RWPE2 (cell line): ENCODE data around the gene TFPI.

Experiments
- ATAC-seq: fragments of 200-7000 bp; cut with Tn5 transposase; 3 replicates; pipeline ENCODE4 v1.9.1; 2021; ENCODE audit warnings: low read depth
- DNase-seq: peaks from one replicate; pipeline ENCODE4 v3.0.0-alpha.2; 2020; ENCODE audit warnings: low spot score
- H3K27ac ChIP-seq: fragments of 450-650 bp; 2 replicates; pipeline ENCODE4 v1.5.1; 2017; ENCODE audit warnings: mild to moderate bottlenecking; ENCODE audit not compliant: poor library complexity, severe bottlenecking
- H3K27me3 ChIP-seq: fragments of 250-450 bp; sonication (Bioruptor Pico); 2 replicates; pipeline ENCODE4 v1.5.1; 2021; ENCODE audit warnings: mild to moderate bottlenecking, moderate library complexity; ENCODE audit not compliant: insufficient read depth, poor library complexity, severe bottlenecking
- H3K36me3 ChIP-seq: fragments of 250-450 bp; sonication (Bioruptor Pico); 2 replicates; pipeline ENCODE4 v1.5.1; 2020; ENCODE audit warnings: low read depth, mild to moderate bottlenecking, moderate library complexity
- H3K4me1 ChIP-seq: fragments of 250-450 bp; sonication (Bioruptor Pico); 2 replicates; pipeline ENCODE4 v1.5.1; 2021; ENCODE audit warnings: mild to moderate bottlenecking, moderate library complexity; ENCODE audit not compliant: insufficient read depth, poor library complexity, severe bottlenecking
- H3K4me3 ChIP-seq: fragments of 250-450 bp; sonication (Bioruptor Pico); 2 replicates; pipeline ENCODE4 v1.5.1; 2021; ENCODE audit warnings: mild to moderate bottlenecking, moderate library complexity; ENCODE audit not compliant: severe bottlenecking
- H3K9me3 ChIP-seq: fragments of 250-450 bp; sonication (Bioruptor Pico); 2 replicates; pipeline ENCODE4 v1.5.1; 2021; ENCODE audit warnings: mild to moderate bottlenecking, moderate library complexity; ENCODE audit not compliant: severe bottlenecking
- TF ChIP-seq, protein P1 (sequence below): fragments of 450-650 bp; IDR thresholded peaks from one replicate; pipeline ENCODE4 v1.5.1; 2017; ENCODE audit warnings: mild to moderate bottlenecking, moderate library complexity; ENCODE audit not compliant: poor library complexity, severe bottlenecking

TFPI gene

DNA sequence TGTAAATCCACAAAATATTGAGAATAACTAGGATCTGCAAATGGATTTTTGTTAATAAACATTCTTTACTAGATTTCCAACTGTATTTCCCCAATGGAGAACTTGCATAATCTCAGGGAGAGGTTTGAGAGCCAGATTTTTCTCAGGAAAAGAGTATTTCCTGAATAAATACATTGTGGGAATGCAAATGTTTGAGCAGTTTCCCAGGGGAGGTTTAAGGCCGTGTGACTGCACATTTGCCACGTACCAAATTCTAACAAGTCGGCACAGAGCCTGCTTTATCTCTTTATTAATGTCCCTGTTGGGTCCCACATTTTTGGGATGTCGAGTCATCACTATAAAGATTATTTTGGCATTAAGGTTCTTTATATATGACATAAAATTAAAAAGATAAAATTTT is 27.0 kb downstream of the TFPI start:
- H3K4me1 ChIP-seq, result peaks cover 42% of the 10 kb centered on the region
- H3K27ac ChIP-seq, result no peak overlapping the region
- no peak for DNase-seq
- TF ChIP-seq, protein P1, sequence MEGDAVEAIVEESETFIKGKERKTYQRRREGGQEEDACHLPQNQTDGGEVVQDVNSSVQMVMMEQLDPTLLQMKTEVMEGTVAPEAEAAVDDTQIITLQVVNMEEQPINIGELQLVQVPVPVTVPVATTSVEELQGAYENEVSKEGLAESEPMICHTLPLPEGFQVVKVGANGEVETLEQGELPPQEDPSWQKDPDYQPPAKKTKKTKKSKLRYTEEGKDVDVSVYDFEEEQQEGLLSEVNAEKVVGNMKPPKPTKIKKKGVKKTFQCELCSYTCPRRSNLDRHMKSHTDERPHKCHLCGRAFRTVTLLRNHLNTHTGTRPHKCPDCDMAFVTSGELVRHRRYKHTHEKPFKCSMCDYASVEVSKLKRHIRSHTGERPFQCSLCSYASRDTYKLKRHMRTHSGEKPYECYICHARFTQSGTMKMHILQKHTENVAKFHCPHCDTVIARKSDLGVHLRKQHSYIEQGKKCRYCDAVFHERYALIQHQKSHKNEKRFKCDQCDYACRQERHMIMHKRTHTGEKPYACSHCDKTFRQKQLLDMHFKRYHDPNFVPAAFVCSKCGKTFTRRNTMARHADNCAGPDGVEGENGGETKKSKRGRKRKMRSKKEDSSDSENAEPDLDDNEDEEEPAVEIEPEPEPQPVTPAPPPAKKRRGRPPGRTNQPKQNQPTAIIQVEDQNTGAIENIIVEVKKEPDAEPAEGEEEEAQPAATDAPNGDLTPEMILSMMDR, result no peak
- no peaks in the 10 kb centered on the region for H3K9me3 ChIP-seq
- H3K4me3 ChIP-seq, result no peak overlapping the region
- H3K27me3 ChIP-seq, result no peaks in the 10 kb centered on the region
- no peak for ATAC-seq
- H3K36me3 ChIP-seq, result no peaks in the 10 kb centered on the region; the same call in 1 of the 2 replicates

DNA sequence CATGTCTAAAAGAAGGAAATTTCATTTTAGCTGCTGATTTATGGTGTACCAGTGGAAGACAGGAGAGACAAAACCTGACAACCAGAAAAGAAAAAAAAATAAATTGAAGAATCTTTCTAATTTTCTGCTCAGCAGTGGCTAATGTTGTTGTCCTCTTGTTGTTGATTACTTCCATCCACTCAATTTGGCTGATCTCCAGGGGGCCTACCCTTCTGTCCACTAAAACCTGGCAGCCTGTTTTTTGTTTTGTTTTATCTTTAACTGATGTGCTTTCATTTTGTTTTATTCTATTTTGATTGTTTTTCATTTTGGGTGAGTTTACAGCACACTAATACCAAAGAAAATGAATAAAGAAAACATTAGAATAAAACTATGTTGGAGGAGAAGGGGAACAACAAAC is 27.4 kb downstream of the TFPI start:
- H3K27ac ChIP-seq, result no peak overlapping the region
- DNase-seq, result no peak
- peaks cover 42% of the 10 kb centered on the region for H3K4me1 ChIP-seq
- H3K4me3 ChIP-seq, result no peak overlapping the region
- TF ChIP-seq, protein P1, result no peak
- no peak for ATAC-seq
- no peaks in the 10 kb centered on the region; the same call in 1 of the 2 replicates for H3K36me3 ChIP-seq
- no peaks in the 10 kb centered on the region for H3K27me3 ChIP-seq
- H3K9me3 ChIP-seq, result no peaks in the 10 kb centered on the region

DNA sequence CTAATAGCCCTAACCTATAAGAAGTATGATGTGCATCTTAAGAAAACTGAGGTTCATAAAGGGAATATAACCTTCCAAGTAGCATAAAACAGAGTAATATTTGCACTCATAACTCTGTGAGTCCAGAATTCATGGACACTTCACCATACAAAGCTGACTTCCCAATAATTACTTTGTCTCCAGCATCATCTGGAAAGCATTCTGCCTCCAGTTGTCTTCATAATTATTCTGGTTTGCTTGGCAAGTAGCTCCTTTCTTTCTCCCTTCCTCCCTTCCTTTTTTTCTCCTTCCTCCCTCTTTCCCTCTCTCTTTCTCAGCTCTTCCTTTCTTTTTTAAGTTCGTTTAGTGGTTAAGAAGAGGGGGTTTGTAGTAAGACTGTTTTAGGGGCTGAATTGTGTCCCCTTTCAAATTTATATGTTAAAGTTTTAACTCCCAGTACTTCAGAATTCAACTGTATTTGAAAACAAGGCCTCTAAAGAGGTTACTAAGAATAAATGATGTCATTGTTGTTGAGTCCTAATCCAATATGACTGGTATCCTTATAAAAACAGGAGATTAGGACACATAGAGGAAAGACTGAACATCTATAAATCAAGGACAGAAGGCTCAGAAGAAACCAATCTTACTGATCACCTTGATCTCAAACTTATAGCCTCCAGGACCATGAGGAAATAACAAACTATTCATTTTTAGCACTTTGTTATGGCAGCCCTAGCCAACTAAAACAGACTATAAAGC is 28.9 kb downstream of the TFPI start:
- H3K36me3 ChIP-seq, result no peaks in the 10 kb centered on the region; the same call in 1 of the 2 replicates
- no peak overlapping the region for H3K27ac ChIP-seq
- no peak for ATAC-seq
- TF ChIP-seq, protein P1, result no peak
- H3K27me3 ChIP-seq, result no peaks in the 10 kb centered on the region
- H3K4me1 ChIP-seq, result peaks cover 32% of the 10 kb centered on the region
- no peak for DNase-seq
- no peaks in the 10 kb centered on the region for H3K9me3 ChIP-seq
- no peak overlapping the region for H3K4me3 ChIP-seq

DNA sequence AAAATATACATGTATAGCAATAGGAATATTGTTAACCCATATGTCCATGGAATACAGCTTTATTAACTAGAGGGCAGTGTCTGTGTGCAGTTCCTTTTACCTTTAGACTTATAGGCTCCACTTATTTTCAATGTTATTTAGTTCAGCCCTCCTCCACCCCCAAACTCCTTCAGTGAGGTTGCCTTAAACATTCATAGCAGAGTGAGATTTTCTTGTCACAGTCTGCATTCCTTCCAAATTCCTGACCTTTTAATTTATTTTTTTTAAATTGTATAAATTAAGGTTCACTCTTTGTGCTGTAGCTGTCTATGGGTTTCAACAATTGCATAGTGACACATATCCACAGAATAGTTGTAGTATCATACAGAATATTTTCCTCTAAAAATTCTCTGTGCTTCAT is 30.9 kb downstream of the TFPI start:
- H3K9me3 ChIP-seq, result no peaks in the 10 kb centered on the region
- DNase-seq, result no peak
- no peak overlapping the region for H3K4me3 ChIP-seq
- H3K27ac ChIP-seq, result no peak overlapping the region
- TF ChIP-seq, protein P1, result no peak
- no peaks in the 10 kb centered on the region for H3K36me3 ChIP-seq
- ATAC-seq, result no peak
- peaks cover 20% of the 10 kb centered on the region for H3K4me1 ChIP-seq
- H3K27me3 ChIP-seq, result no peaks in the 10 kb centered on the region

DNA sequence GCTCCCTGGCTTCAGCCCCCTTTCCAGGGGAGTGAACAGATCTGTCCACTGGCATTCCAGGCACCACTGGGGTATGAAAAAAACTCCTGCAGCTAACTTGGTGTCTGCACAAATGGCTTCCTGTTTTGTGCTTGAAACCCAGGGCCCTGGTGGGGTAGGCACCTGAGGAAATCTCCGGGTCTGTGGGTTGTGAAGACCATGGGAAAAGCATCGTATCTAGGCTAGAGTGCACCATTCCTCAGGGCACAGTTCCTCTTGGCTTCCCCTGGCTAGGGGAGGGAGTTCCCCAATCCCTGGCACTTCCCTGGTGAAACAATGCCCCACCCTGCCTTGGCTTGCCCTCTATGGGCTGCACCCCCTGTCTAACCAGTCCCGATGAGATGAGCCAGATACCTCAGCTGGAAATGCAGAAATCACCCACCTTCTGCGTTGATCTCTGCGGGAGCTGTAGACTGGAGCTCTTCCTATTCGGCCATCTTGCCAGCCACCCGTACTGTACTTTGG is 34.1 kb downstream of the TFPI start:
- no peak overlapping the region for H3K27ac ChIP-seq
- H3K9me3 ChIP-seq, result no peaks in the 10 kb centered on the region
- no peaks in the 10 kb centered on the region for H3K4me1 ChIP-seq
- no peak for DNase-seq
- H3K4me3 ChIP-seq, result no peak overlapping the region
- TF ChIP-seq, protein P1, result no peak
- H3K27me3 ChIP-seq, result no peaks in the 10 kb centered on the region
- no peaks in the 10 kb centered on the region for H3K36me3 ChIP-seq
- no peak for ATAC-seq
